ENCODE data around the gene PSME2. TPM values are rescaled to one million over a fixed set of nuclear protein-coding genes. Genes with fewer than 3 reads are reported as not detected.

PSME2 gene
- total RNA-seq, 2 donors from 2014 or later, result 106 to 112 TPM

DNA sequence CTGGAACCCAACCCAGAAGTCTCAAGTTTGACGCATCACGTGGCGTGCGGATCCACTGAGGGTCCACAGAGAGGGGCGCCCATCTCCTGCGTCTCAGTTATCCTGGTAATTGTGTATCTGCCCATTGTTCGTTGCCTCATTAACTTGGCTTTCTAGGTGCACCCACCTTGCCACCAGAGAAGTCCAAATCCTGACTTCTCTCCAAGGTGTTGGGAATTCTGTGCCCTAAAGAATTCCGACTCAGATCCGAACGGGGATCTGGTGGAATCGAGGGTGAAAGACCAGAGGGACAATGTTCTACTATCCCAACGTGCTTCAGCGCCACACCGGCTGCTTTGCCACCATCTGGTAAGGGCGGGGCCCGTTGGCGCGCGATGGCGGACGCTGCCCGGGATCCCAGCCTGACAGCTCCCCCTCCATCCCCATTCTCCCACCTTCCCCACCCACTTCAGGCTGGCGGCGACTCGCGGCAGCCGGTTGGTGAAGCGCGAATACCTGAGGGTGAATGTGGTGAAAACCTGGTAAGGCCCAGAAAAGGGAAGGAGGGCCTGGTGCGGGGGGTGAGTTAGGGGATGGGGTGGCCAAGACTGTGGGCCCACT is 26.0 kb upstream of the PSME2 start:
- Histone ChIP-seq H3K27me3 (ENCODE audit: control insufficient read depth, insufficient read depth, low read length, poor library complexity, severe bottlenecking) (no peaks in the 10 kb centered on the region), H3K9me3 (ENCODE audit: control insufficient read depth, low read length) (no peaks in the 10 kb centered on the region), H3K4me1 (ENCODE audit: control insufficient read depth, insufficient read depth, low read length) (no peaks in the 10 kb centered on the region), H3K9ac (ENCODE audit: extremely low read depth, low read length, poor library complexity, severe bottlenecking) (peak overlapping the region; percentile 49), H3K4me3 (ENCODE audit: low read length) (peak overlapping the region; percentile 85), H3K27ac (ENCODE audit: low read depth, low read length) (peak overlapping the region; percentile 60), H3K36me3 (ENCODE audit: control insufficient read depth, insufficient read depth, low read length) (peaks cover 4% of the 10 kb centered on the region)
- Mint-ChIP-seq H3K36me3 (ENCODE audit: low read depth) (peaks cover 25% of the 10 kb centered on the region), H3K27ac (peak overlapping the region; percentile 67), H3K9me3 (no peaks in the 10 kb centered on the region), H3K4me1 (no peaks in the 10 kb centered on the region), H3K4me3 (peak overlapping the region; percentile 76), H3K27me3 (ENCODE audit: insufficient read depth) (no peaks in the 10 kb centered on the region)
- no peak for TF ChIP-seq CTCF (conservative IDR thresholded peaks at IDR 0.05)
- 78 to 80% methylated on average over 12 to 29 of the region's 30 CpGs for WGBS, 2 experiments (ENCODE audit: insufficient coverage in 1 of 2, insufficient read length in 1 of 2)
- peak; percentile 66 for DNase-seq

DNA sequence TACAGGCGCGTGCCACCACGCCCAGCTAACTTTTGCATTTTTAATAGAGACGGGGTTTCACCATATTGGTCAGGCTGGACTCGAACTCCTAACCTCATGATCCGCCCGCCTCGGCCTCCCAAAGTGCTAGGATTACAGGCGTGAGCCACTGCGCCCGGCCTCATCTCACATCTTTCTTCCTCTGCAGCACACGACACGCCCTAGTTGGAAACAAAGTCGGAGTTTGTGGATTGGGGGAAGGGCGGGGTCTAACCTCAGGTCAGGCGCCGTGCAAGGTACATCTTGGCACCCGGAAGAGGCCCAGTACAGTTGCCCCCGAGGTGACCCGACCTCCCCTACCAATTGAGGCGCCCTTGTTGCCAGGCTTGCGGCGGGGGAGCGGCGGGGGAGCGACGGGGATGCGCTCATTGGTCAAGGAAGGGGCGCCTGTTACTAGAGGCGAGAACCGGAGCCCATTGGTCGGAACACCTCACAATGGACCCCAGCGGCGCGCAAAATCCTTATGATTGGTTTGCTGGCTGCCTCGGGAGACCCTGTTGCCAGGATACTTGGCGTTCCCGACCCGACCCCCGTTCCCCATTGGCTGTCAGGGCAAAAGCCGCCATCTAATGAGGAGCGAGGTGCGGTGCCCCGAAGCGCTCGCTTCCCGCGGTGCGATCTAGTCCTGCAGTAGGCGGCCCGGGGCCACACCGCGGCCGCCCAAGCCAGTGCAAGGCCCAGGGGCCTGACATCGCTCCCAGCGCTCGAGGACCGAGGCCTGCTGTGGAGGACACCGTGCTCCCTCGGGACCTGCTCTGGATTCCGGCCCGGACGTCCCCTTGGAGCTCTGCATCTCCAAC is 25.2 kb upstream of the PSME2 start, which contains the start of gene REC8:
Gene REC8, plus strand, starts transcription at position 659 of the 839 bp plus-strand sequence. CDS start 473 bp downstream, outside the sequence.
- no peak for TF ChIP-seq CTCF (conservative IDR thresholded peaks at IDR 0.05)
- peak within 1 kb of the TSS; percentile 60 for H3K27ac ChIP-seq (ENCODE audit: low read depth, low read length)
- Mint-ChIP-seq H3K4me3 (peak within 1 kb of the TSS; percentile 76), H3K27me3 (ENCODE audit: insufficient read depth) (no peaks in the 10 kb centered on the region), H3K27ac (peak within 1 kb of the TSS; percentile 89), H3K9me3 (no peaks in the 10 kb centered on the region), H3K36me3 (ENCODE audit: low read depth) (peaks cover 20% of the 10 kb centered on the region), H3K4me1 (no peaks in the 10 kb centered on the region)
- peak within 1 kb of the TSS; percentile 85 for H3K4me3 ChIP-seq (ENCODE audit: low read length)
- no peaks in the 10 kb centered on the region for H3K9me3 ChIP-seq (ENCODE audit: control insufficient read depth, low read length)
- DNase-seq, result peak; percentile 100
- H3K4me1 ChIP-seq (ENCODE audit: control insufficient read depth, insufficient read depth, low read length), result no peaks in the 10 kb centered on the region
- peak within 1 kb of the TSS; percentile 49 for H3K9ac ChIP-seq (ENCODE audit: extremely low read depth, low read length, poor library complexity, severe bottlenecking)
- peaks cover 1% of the 10 kb centered on the region for H3K36me3 ChIP-seq (ENCODE audit: control insufficient read depth, insufficient read depth, low read length)
- H3K27me3 ChIP-seq (ENCODE audit: control insufficient read depth, insufficient read depth, low read length, poor library complexity, severe bottlenecking), result no peaks in the 10 kb centered on the region
- WGBS, 2 experiments (ENCODE audit: insufficient coverage in 1 of 2, insufficient read length in 1 of 2), result 22 to 34% methylated on average over 41 to 63 of the region's 63 CpGs

- no peak overlapping the region for H3K9ac ChIP-seq (ENCODE audit: extremely low read depth, low read length, poor library complexity, severe bottlenecking)
- no peaks in the 10 kb centered on the region for H3K9me3 Mint-ChIP-seq
- no peaks in the 10 kb centered on the region for H3K4me1 Mint-ChIP-seq
- H3K36me3 Mint-ChIP-seq (ENCODE audit: low read depth), result peaks cover 26% of the 10 kb centered on the region
- H3K4me1 ChIP-seq (ENCODE audit: control insufficient read depth, insufficient read depth, low read length), result no peaks in the 10 kb centered on the region
- H3K4me3 ChIP-seq (ENCODE audit: low read length), result no peak overlapping the region
- H3K4me3 Mint-ChIP-seq, result no peak overlapping the region
- WGBS, 2 experiments (ENCODE audit: insufficient coverage in 1 of 2, insufficient read length in 1 of 2), result 91 to 96% methylated on average over 3 of the region's 3 CpGs
- H3K9me3 ChIP-seq (ENCODE audit: control insufficient read depth, low read length), result no peaks in the 10 kb centered on the region
- peaks cover 22% of the 10 kb centered on the region for H3K36me3 ChIP-seq (ENCODE audit: control insufficient read depth, insufficient read depth, low read length)
- H3K27me3 Mint-ChIP-seq (ENCODE audit: insufficient read depth), result no peaks in the 10 kb centered on the region
- no peak for DNase-seq
- H3K27ac Mint-ChIP-seq, result no peak overlapping the region
- H3K27ac ChIP-seq (ENCODE audit: low read depth, low read length), result no peak overlapping the region
- TF ChIP-seq CTCF (conservative IDR thresholded peaks at IDR 0.05), result no peak
- H3K27me3 ChIP-seq (ENCODE audit: control insufficient read depth, insufficient read depth, low read length, poor library complexity, severe bottlenecking), result no peaks in the 10 kb centered on the region
Measured at GRCh38 chr14:24167469-24168114, 21.2 kb upstream of the PSME2 start.
